D721Med (cell line): ENCODE results near the gene PTPRB.

ENCODE experiments used
- DNase-seq: peaks from one replicate; pipeline ENCODE4 v3.0.0; 2011; ENCODE audit warnings: low spot score; ENCODE audit not compliant: insufficient read length
- FAIRE-seq: peaks from 2 replicates; lab custom pipeline; 2011; peaks lifted over from hg19 to GRCh38; lab: Jason Lieb, UNC
- TF ChIP-seq, protein P1 (sequence below): IDR thresholded peaks from 2 replicates; pipeline ENCODE4 v1.5.1; 2012; ENCODE audit warnings: mild to moderate bottlenecking, control low read depth; ENCODE audit not compliant: insufficient read depth; ENCODE audit errors: missing control alignments

The PTPRB gene

DNA sequence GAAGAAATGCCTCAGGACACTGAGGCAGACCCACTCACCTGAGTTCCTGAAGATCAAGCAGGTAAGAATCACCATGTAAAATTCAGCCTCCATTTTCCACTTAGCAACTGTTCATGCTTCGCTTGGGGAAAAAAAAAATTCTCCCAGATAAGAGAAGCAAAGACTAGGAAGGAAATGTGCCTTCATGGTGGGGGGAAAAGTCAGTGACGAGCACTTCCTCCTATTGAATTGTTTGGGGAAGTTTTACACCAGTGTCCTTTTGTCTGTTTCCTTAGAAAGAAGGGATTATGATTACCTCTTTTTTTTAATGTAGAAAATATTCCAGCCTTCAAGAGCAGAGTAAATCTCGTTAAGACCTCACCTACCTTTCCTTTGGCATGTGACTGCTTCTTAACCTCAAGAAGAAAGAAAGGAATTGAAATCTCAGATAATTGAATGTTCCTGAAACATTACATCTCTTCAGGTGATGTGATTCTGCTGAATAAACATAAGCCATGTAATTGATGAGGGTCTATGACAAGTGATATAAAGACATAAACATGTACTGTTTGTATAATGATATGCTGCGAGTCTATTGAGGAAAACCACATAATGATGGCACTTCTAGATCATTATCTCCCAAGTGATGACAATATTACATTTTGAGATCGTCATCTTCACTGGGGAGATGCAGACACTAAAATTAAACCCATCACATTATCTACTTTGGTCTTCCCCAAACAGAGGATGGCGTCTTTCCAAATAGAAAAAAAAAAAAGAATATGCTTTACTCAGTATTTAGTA lies at the start of gene PTPRB:
Gene PTPRB, minus strand, starts transcription at position 127 of the 783 bp plus-strand sequence. Its CDS starts 34 bp downstream, at position 93.
- FAIRE-seq (no peak), DNase-seq (no peak)
- TF ChIP-seq, protein P1, sequence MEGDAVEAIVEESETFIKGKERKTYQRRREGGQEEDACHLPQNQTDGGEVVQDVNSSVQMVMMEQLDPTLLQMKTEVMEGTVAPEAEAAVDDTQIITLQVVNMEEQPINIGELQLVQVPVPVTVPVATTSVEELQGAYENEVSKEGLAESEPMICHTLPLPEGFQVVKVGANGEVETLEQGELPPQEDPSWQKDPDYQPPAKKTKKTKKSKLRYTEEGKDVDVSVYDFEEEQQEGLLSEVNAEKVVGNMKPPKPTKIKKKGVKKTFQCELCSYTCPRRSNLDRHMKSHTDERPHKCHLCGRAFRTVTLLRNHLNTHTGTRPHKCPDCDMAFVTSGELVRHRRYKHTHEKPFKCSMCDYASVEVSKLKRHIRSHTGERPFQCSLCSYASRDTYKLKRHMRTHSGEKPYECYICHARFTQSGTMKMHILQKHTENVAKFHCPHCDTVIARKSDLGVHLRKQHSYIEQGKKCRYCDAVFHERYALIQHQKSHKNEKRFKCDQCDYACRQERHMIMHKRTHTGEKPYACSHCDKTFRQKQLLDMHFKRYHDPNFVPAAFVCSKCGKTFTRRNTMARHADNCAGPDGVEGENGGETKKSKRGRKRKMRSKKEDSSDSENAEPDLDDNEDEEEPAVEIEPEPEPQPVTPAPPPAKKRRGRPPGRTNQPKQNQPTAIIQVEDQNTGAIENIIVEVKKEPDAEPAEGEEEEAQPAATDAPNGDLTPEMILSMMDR, result no peak

DNA sequence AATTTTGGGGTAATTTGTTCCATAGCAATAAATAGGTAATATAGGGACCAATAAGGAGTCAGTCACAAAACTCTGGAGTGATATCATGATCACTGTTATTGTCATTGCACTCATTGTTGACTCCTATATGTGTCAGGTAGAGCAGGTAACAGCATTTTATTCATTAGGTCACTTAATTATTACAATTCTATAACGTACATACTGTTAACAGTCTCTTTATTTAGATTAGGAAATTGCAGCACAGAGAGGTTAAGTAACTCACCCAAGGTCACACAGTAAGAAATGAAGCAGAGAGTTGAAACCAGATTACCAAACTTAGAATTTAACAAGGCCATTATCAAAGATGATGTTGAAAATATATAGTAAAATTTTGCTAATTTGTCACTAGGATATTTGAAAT lies 49.7 kb upstream of the PTPRB start:
- TF ChIP-seq, protein P1, result no peak
- DNase-seq (no peak), FAIRE-seq (no peak)

- no peak for DNase-seq
- FAIRE-seq, result no peak
- TF ChIP-seq, protein P1, result no peak
These were observed 49.1 kb upstream of the PTPRB start for GRCh38 chr12:70686299-70686698.

- DNase-seq (no peak), FAIRE-seq (no peak)
- TF ChIP-seq, protein P1, result no peak
These were observed 46.7 kb upstream of the PTPRB start for GRCh38 chr12:70683976-70684375.

GRCh38 chr12:70671698-70672097 lies 34.5 kb upstream of the PTPRB start:
- TF ChIP-seq, protein P1, result no peak
- DNase-seq, result no peak
- FAIRE-seq, result no peak

DNA sequence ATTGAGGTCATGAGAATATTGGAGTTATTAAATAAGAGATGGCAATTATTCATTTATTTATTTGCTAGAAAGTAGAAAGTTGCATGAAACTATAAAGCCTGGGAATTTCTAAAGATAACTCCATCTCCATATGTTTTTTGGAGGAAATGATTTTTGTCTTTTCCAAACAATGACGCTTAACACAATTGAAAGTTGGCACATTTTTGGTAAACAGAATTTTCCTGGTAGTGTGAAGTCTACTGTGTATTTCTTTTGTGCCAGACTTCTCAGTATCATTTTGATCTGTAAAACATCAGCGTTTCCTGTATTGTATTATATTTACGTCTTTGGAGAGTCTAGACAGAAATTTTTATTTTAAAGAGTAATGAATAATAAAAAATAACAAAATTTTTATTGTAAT lies 33.7 kb upstream of the PTPRB start:
- TF ChIP-seq, protein P1, result no peak
- DNase-seq, result no peak
- no peak for FAIRE-seq

DNA sequence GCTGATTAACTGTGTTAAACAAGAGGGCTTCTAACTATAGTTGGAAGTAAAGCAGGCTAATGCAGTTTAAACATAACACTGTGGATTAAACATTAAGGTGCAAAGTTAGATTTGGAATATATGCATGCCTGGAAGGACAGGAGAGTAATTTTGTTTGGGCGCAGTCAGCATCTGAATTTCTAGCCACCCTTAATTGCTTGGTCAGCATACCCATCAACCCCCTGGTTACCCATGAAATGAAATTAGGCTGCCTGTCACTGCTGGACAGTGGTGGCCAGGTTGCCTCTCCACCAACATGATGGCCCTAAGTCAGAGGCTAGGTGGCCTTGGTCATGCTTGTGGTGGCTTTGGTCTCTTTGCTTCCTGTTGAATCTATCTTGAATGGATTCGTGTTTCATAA lies 30.0 kb upstream of the PTPRB start:
- FAIRE-seq (no peak), DNase-seq (no peak)
- TF ChIP-seq, protein P1, result no peak
